WTC11 (cell line): ENCODE results near the gene LGALS9. TPM values are rescaled to one million over a fixed set of nuclear protein-coding genes. Genes with fewer than 3 reads are reported as not detected.

ENCODE experiments used
- ATAC-seq: fragments of 200-7000 bp; cut with Tn5 transposase; 2 replicates; pipeline ENCODE4 v1.10.0; 2021; ENCODE audit warnings: mild to moderate bottlenecking, moderate library complexity
- Bru-seq: library from RNA; stranded (reverse); fragments of 400-500 nt; gene quantifications from one replicate; lab custom pipeline; 2021; lab: Mats Ljungman, UMichigan
- CTCF ChIA-PET: fragments of 300-600 bp; sonication (Branson Sonifier 250); formaldehyde crosslinking; loops from one replicate; lab custom pipeline; 2021; ENCODE audit warnings: antibody characterized with exemption; lab: Charles Lee
- POLR2A ChIA-PET: fragments of 350-600 bp; sonication (Branson Sonifier 250); formaldehyde crosslinking; loops from one replicate; lab custom pipeline; 2021; ENCODE audit warnings: antibody characterized with exemption; lab: Charles Lee
- DNase-seq: peaks from one replicate; pipeline ENCODE4 v3.0.0; 2021; ENCODE audit warnings: low spot score
- H3K27ac Mint-ChIP-seq: 2 replicates; pipeline ENCODE4 v1.8.0; 2021; ENCODE audit warnings: mixed read lengths
- H3K27me3 Mint-ChIP-seq: 2 replicates; pipeline ENCODE4 v1.8.0; 2021; ENCODE audit warnings: low read depth, mild to moderate bottlenecking, moderate library complexity, mixed read lengths
- H3K36me3 Mint-ChIP-seq: 2 replicates; pipeline ENCODE4 v1.8.0; 2021; ENCODE audit warnings: mixed read lengths
- H3K4me1 Mint-ChIP-seq: 2 replicates; pipeline ENCODE4 v1.8.0; 2022; ENCODE audit warnings: mixed read lengths
- H3K4me3 Mint-ChIP-seq: 2 replicates; pipeline ENCODE4 v1.8.0; 2021; ENCODE audit warnings: mild to moderate bottlenecking, moderate library complexity, mixed read lengths
- H3K9me3 Mint-ChIP-seq: 2 replicates; pipeline ENCODE4 v1.8.0; 2021; ENCODE audit warnings: mixed read lengths
- CBFB ChIP-seq: sonication (generic); formaldehyde crosslinking; IDR thresholded peaks from 2 replicates; pipeline ENCODE4 v1.8.1; 2022; ENCODE audit warnings: mild to moderate bottlenecking, low read depth, missing genetic modification reagents
- IRF2 ChIP-seq: sonication (generic); formaldehyde crosslinking; IDR thresholded peaks from 2 replicates; pipeline ENCODE4 v1.8.0; 2022; ENCODE audit warnings: low read depth, missing genetic modification reagents, borderline replicate concordance
- NFE2L1 ChIP-seq: sonication (generic); formaldehyde crosslinking; IDR thresholded peaks from 2 replicates; pipeline ENCODE4 v1.8.1; 2023; ENCODE audit warnings: missing genetic modification reagents
- NFYB ChIP-seq: sonication (generic); formaldehyde crosslinking; conservative IDR thresholded peaks from 2 replicates; pipeline ENCODE4 v1.8.0; 2022; ENCODE audit warnings: low read depth, missing genetic modification reagents
- NR1H2 ChIP-seq: sonication (generic); formaldehyde crosslinking; IDR thresholded peaks from 2 replicates; pipeline ENCODE4 v1.9.0; 2021; ENCODE audit warnings: mild to moderate bottlenecking, moderate library complexity, missing genetic modification reagents
- NR2C2 ChIP-seq: sonication (generic); formaldehyde crosslinking; IDR thresholded peaks from 2 replicates; pipeline ENCODE4 v1.8.0; 2022; ENCODE audit warnings: mild to moderate bottlenecking, missing genetic modification reagents
- TCF7 ChIP-seq: sonication (generic); formaldehyde crosslinking; IDR thresholded peaks from 2 replicates; pipeline ENCODE4 v1.8.0; 2022; ENCODE audit warnings: mild to moderate bottlenecking, low read depth, missing genetic modification reagents, moderate library complexity
- TEAD1 ChIP-seq: sonication (generic); formaldehyde crosslinking; IDR thresholded peaks from 2 replicates; pipeline ENCODE4 v1.8.0; 2022; ENCODE audit warnings: mild to moderate bottlenecking, missing genetic modification reagents
- TEAD4 ChIP-seq: sonication (generic); formaldehyde crosslinking; IDR thresholded peaks from 2 replicates; pipeline ENCODE4 v1.8.0; 2022; ENCODE audit warnings: mild to moderate bottlenecking, missing genetic modification reagents
- ZNF263 ChIP-seq: sonication (generic); formaldehyde crosslinking; IDR thresholded peaks from 2 replicates; pipeline ENCODE4 v1.8.1; 2022; ENCODE audit warnings: low read depth, mild to moderate bottlenecking, moderate library complexity, missing genetic modification reagents
- long read RNA-seq, 3 experiments: library from RNA in 1 of 3; library from capped mRNA in 1 of 3; library from polyadenylated mRNA in 1 of 3; unstranded in 2 of 3; stranded (forward) in 1 of 3; transcript quantifications; one replicate each; pipeline ENCODE4 v2.0.0, GENCODE V29; 2021
- total RNA-seq: library from RNA; stranded (reverse); gene quantifications from 3 replicates; pipeline ENCODE4 v1.2.3, GENCODE V29; 2021
- TF ChIP-seq, protein P1 (sequence below): sonication (generic); formaldehyde crosslinking; IDR thresholded peaks from 2 replicates; pipeline ENCODE4 v1.8.1; 2022; ENCODE audit warnings: missing genetic modification reagents, borderline replicate concordance
- TF ChIP-seq, protein P2 (sequence below): fragments of 250-450 bp; sonication (Bioruptor Pico); IDR thresholded peaks from 2 replicates; pipeline ENCODE4 v2.1.2; 2022; ENCODE audit warnings: mild to moderate bottlenecking, moderate library complexity
- TF ChIP-seq, protein P3 (sequence below): sonication (generic); formaldehyde crosslinking; IDR thresholded peaks from 2 replicates; pipeline ENCODE4 v1.8.1; 2022; ENCODE audit warnings: low read depth, missing genetic modification reagents, borderline replicate concordance
- TF ChIP-seq, protein P4 (sequence below): sonication (generic); formaldehyde crosslinking; IDR thresholded peaks from 2 replicates; pipeline ENCODE4 v1.8.0; 2022; ENCODE audit warnings: mild to moderate bottlenecking, missing genetic modification reagents
- TF ChIP-seq, protein P5 (sequence below): sonication (generic); formaldehyde crosslinking; conservative IDR thresholded peaks from 2 replicates; pipeline ENCODE4 v1.8.1; 2022; ENCODE audit warnings: mild to moderate bottlenecking, missing genetic modification reagents
- TF ChIP-seq, protein P6 (sequence below): sonication (generic); formaldehyde crosslinking; IDR thresholded peaks from 2 replicates; pipeline ENCODE4 v1.8.1; 2022; ENCODE audit warnings: mild to moderate bottlenecking, missing genetic modification reagents, moderate library complexity, borderline replicate concordance
- TF ChIP-seq, protein P7 (sequence below): sonication (generic); formaldehyde crosslinking; IDR thresholded peaks from 2 replicates; pipeline ENCODE4 v1.8.0; 2022; ENCODE audit warnings: mild to moderate bottlenecking, missing genetic modification reagents
- TF ChIP-seq, protein P8 (sequence below): fragments of 250-450 bp; sonication (Bioruptor Pico); IDR thresholded peaks from 2 replicates; pipeline ENCODE4 v1.9.0; 2021; ENCODE audit warnings: mild to moderate bottlenecking

LGALS9 gene
- total RNA-seq, result 3.3 to 5.7 TPM (median 3.7 TPM) in 3 replicates
- Bru-seq, nascent RNA, result percentile 38 among the genes with signal in this experiment
- long read RNA-seq, experiment 1, result 0 reads
- long read RNA-seq, experiment 2, partial matches to known transcripts, result 1 of 2 reads
- long read RNA-seq, experiment 2, other reads (novel, unspliced or antisense), result 1 of 2 reads
- long read RNA-seq, experiment 3, partial matches to known transcripts, result 0 of 1 reads
- long read RNA-seq, experiment 3, other reads (novel, unspliced or antisense), result 0 of 1 reads

DNA sequence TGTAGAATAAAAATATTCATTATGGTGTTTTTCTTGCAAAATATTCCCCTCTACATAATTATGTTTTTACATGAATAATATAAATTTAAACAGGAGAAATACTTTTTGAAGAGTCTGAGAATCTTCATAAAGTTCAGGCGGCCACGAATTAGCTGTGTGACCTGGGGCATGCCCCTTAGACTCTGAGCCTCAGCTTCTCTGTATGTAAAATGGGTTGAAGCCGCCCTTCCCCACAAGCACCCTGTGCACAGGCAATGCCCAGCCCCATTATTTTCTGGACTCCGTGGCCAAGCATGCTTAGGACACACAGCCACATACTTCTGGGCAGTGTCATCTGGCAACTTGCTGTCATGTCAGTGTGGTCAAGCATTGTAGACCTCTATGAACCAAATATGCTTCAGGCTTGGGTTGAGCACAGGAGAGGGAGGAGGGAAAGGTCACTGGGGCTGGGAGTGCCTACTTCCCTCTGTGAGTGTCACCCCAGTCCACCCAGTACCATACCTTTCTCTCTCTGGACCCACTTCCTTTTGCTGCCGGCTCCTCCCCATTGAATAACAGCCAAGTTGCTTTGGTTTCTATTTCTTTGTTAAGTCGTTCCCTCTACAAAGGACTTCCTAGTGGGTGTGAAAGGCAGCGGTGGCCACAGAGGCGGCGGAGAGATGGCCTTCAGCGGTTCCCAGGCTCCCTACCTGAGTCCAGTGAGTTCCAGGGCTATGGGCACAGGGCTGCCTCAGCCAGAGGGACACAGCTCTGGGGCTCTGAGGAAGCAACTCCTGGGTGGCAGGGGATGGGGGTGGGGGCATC, at the start of gene LGALS9:
LGALS9 (plus strand) TSS at position 582 of the 804 bp plus-strand sequence; CDS start at position 660, 78 bp downstream.
- DNase-seq (no peak), ATAC-seq (0 out of 2 replicates have a peak, but pooled peaks have one; percentile 34)
- peaks cover 7% of the 10 kb centered on the region for H3K36me3 Mint-ChIP-seq
- POLR2A ChIA-PET, result no interaction called here
- TF ChIP-seq NR2C2 (no peak), TEAD4 (CRISPR knock-in tag) (no peak), NFYB (CRISPR knock-in tag) (no peak), NR1H2 (CRISPR knock-in tag) (no peak), CBFB (CRISPR knock-in tag) (no peak), TCF7 (no peak), ZNF263 (no peak), TEAD1 (no peak), NFE2L1 (CRISPR knock-in tag) (no peak), IRF2 (CRISPR knock-in tag) (no peak)
- TF ChIP-seq, protein P1, sequence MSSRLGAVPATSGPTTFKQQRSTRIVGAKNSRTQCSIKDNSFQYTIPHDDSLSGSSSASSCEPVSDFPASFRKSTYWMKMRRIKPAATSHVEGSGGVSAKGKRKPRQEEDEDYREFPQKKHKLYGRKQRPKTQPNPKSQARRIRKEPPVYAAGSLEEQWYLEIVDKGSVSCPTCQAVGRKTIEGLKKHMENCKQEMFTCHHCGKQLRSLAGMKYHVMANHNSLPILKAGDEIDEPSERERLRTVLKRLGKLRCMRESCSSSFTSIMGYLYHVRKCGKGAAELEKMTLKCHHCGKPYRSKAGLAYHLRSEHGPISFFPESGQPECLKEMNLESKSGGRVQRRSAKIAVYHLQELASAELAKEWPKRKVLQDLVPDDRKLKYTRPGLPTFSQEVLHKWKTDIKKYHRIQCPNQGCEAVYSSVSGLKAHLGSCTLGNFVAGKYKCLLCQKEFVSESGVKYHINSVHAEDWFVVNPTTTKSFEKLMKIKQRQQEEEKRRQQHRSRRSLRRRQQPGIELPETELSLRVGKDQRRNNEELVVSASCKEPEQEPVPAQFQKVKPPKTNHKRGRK (CRISPR knock-in tag), result no peak
- TF ChIP-seq, protein P2, sequence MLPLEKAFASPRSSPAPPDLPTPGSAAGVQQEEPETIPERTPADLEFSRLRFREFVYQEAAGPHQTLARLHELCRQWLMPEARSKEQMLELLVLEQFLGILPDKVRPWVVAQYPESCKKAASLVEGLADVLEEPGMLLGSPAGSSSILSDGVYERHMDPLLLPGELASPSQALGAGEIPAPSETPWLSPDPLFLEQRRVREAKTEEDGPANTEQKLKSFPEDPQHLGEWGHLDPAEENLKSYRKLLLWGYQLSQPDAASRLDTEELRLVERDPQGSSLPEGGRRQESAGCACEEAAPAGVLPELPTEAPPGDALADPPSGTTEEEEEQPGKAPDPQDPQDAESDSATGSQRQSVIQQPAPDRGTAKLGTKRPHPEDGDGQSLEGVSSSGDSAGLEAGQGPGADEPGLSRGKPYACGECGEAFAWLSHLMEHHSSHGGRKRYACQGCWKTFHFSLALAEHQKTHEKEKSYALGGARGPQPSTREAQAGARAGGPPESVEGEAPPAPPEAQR, result no peak
- TF ChIP-seq, protein P3, sequence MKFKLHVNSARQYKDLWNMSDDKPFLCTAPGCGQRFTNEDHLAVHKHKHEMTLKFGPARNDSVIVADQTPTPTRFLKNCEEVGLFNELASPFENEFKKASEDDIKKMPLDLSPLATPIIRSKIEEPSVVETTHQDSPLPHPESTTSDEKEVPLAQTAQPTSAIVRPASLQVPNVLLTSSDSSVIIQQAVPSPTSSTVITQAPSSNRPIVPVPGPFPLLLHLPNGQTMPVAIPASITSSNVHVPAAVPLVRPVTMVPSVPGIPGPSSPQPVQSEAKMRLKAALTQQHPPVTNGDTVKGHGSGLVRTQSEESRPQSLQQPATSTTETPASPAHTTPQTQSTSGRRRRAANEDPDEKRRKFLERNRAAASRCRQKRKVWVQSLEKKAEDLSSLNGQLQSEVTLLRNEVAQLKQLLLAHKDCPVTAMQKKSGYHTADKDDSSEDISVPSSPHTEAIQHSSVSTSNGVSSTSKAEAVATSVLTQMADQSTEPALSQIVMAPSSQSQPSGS (CRISPR knock-in tag), result no peak
- TF ChIP-seq, protein P4, sequence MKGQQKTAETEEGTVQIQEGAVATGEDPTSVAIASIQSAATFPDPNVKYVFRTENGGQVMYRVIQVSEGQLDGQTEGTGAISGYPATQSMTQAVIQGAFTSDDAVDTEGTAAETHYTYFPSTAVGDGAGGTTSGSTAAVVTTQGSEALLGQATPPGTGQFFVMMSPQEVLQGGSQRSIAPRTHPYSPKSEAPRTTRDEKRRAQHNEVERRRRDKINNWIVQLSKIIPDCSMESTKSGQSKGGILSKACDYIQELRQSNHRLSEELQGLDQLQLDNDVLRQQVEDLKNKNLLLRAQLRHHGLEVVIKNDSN (CRISPR knock-in tag), result no peak
- TF ChIP-seq, protein P5, sequence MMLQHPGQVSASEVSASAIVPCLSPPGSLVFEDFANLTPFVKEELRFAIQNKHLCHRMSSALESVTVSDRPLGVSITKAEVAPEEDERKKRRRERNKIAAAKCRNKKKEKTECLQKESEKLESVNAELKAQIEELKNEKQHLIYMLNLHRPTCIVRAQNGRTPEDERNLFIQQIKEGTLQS (CRISPR knock-in tag), result no peak
- TF ChIP-seq, protein P6, sequence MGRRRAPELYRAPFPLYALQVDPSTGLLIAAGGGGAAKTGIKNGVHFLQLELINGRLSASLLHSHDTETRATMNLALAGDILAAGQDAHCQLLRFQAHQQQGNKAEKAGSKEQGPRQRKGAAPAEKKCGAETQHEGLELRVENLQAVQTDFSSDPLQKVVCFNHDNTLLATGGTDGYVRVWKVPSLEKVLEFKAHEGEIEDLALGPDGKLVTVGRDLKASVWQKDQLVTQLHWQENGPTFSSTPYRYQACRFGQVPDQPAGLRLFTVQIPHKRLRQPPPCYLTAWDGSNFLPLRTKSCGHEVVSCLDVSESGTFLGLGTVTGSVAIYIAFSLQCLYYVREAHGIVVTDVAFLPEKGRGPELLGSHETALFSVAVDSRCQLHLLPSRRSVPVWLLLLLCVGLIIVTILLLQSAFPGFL, result no peak
- TF ChIP-seq, protein P7, sequence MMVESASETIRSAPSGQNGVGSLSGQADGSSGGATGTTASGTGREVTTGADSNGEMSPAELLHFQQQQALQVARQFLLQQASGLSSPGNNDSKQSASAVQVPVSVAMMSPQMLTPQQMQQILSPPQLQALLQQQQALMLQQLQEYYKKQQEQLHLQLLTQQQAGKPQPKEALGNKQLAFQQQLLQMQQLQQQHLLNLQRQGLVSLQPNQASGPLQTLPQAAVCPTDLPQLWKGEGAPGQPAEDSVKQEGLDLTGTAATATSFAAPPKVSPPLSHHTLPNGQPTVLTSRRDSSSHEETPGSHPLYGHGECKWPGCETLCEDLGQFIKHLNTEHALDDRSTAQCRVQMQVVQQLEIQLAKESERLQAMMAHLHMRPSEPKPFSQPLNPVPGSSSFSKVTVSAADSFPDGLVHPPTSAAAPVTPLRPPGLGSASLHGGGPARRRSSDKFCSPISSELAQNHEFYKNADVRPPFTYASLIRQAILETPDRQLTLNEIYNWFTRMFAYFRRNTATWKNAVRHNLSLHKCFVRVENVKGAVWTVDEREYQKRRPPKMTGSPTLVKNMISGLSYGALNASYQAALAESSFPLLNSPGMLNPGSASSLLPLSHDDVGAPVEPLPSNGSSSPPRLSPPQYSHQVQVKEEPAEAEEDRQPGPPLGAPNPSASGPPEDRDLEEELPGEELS (CRISPR knock-in tag), result no peak
- TF ChIP-seq, protein P8, sequence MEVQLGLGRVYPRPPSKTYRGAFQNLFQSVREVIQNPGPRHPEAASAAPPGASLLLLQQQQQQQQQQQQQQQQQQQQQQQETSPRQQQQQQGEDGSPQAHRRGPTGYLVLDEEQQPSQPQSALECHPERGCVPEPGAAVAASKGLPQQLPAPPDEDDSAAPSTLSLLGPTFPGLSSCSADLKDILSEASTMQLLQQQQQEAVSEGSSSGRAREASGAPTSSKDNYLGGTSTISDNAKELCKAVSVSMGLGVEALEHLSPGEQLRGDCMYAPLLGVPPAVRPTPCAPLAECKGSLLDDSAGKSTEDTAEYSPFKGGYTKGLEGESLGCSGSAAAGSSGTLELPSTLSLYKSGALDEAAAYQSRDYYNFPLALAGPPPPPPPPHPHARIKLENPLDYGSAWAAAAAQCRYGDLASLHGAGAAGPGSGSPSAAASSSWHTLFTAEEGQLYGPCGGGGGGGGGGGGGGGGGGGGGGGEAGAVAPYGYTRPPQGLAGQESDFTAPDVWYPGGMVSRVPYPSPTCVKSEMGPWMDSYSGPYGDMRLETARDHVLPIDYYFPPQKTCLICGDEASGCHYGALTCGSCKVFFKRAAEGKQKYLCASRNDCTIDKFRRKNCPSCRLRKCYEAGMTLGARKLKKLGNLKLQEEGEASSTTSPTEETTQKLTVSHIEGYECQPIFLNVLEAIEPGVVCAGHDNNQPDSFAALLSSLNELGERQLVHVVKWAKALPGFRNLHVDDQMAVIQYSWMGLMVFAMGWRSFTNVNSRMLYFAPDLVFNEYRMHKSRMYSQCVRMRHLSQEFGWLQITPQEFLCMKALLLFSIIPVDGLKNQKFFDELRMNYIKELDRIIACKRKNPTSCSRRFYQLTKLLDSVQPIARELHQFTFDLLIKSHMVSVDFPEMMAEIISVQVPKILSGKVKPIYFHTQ (CRISPR knock-in tag), result no peak
- H3K27ac Mint-ChIP-seq, result 0 out of 2 replicates have a peak within 1 kb of the TSS, but pooled peaks have one; percentile 60
- H3K4me3 Mint-ChIP-seq, result no peak within 1 kb of the TSS
- H3K27me3 Mint-ChIP-seq, result no peaks in the 10 kb centered on the region
- H3K4me1 Mint-ChIP-seq, result 0 out of 2 replicates have a peak, but pooled peaks cover 3% of the 10 kb centered on the region
- no peaks in the 10 kb centered on the region for H3K9me3 Mint-ChIP-seq
- CTCF ChIA-PET, result interaction anchor here (0.6 to 2.3 kb wide), 4 partner anchors 32 to 652 kb away, joined by 3 to 6 read pairs (median 5); no protein-coding TSS in a partner anchor
